Muscle layer of colon (tissue), 2 donors: Measurements from ENCODE around the gene DLGAP1.
"Not testable (repeated sequence)": the region's sequence is repeated elsewhere in the genome, so short reads cannot be mapped to it uniquely, and the experiment has no call there.

ENCODE experiments used
- H3K27ac ChIP-seq: one replicate; pipeline ENCODE4 v1.7.0; 2013; ENCODE audit warnings: low read depth, mild to moderate bottlenecking, low read length, moderate library complexity
- H3K27me3 ChIP-seq, 2 donors: one replicate each; pipeline ENCODE4 v1.7.0; 2013; ENCODE audit warnings: low read length in 2 of 2, mild to moderate bottlenecking in 2 of 2; ENCODE audit not compliant: insufficient read depth in 2 of 2, control insufficient read depth in 1 of 2
- H3K36me3 ChIP-seq: one replicate; pipeline ENCODE4 v1.7.0; 2013; ENCODE audit warnings: mild to moderate bottlenecking, low read length; ENCODE audit not compliant: insufficient read depth
- H3K4me1 ChIP-seq: one replicate; pipeline ENCODE4 v1.7.0; 2013; ENCODE audit warnings: mild to moderate bottlenecking, low read length; ENCODE audit not compliant: insufficient read depth
- H3K4me3 ChIP-seq, 2 donors: one replicate each; pipeline ENCODE4 v1.7.0; 2013; ENCODE audit warnings: low read length in 2 of 2, low read depth in 1 of 2, mild to moderate bottlenecking in 1 of 2, moderate library complexity in 1 of 2
- H3K9ac ChIP-seq: one replicate; pipeline ENCODE4 v1.7.0; 2013; ENCODE audit warnings: low read length
- H3K9me3 ChIP-seq: one replicate; pipeline ENCODE4 v1.7.0; 2013; ENCODE audit warnings: mild to moderate bottlenecking, low read length
- donor health status: abdominal sarcoma.
- donor health status: Adenocarcinoma of cecum.

Gene DLGAP1

GRCh38 chr18:3653851-3654441, 801.2 kb downstream of the DLGAP1 start:
- H3K27me3 ChIP-seq, result no peaks in the 10 kb centered on the region
- no peak overlapping the region for H3K9ac ChIP-seq
- H3K9me3 ChIP-seq, result no peaks in the 10 kb centered on the region
- H3K4me1 ChIP-seq, result no peaks in the 10 kb centered on the region
- H3K36me3 ChIP-seq, result no peaks in the 10 kb centered on the region
- no peak overlapping the region for H3K4me3 ChIP-seq
- no peak overlapping the region for H3K27ac ChIP-seq

GRCh38 chr18:3653263-3653850, 801.8 kb downstream of the DLGAP1 start:
- H3K9me3 ChIP-seq, result no peaks in the 10 kb centered on the region
- H3K36me3 ChIP-seq, result no peaks in the 10 kb centered on the region
- H3K27ac ChIP-seq, result no peak overlapping the region
- no peak overlapping the region for H3K4me3 ChIP-seq
- H3K9ac ChIP-seq, result no peak overlapping the region
- H3K27me3 ChIP-seq, result no peaks in the 10 kb centered on the region
- no peaks in the 10 kb centered on the region for H3K4me1 ChIP-seq

- Histone ChIP-seq H3K27me3 (no peaks in the 10 kb centered on the region), H3K27ac (no peak overlapping the region), H3K4me3 (no peak overlapping the region), H3K9ac (no peak overlapping the region), H3K36me3 (no peaks in the 10 kb centered on the region), H3K9me3 (no peaks in the 10 kb centered on the region), H3K4me1 (no peaks in the 10 kb centered on the region)
Observed at GRCh38 chr18:3652380-3653262, 802.5 kb downstream of the DLGAP1 start.

- H3K4me1 ChIP-seq, result no peaks in the 10 kb centered on the region
- no peak overlapping the region for H3K9ac ChIP-seq
- H3K27ac ChIP-seq, result no peak overlapping the region
- H3K9me3 ChIP-seq, result no peaks in the 10 kb centered on the region
- no peaks in the 10 kb centered on the region for H3K36me3 ChIP-seq
- H3K27me3 ChIP-seq, result no peaks in the 10 kb centered on the region
- no peak overlapping the region for H3K4me3 ChIP-seq
Observed at GRCh38 chr18:3651266-3651665, 803.8 kb downstream of the DLGAP1 start.

GRCh38 chr18:3650521-3651042, 804.5 kb downstream of the DLGAP1 start:
- H3K4me1 ChIP-seq, H3K27ac ChIP-seq, H3K9ac ChIP-seq, H3K36me3 ChIP-seq, H3K27me3 ChIP-seq, H3K4me3 ChIP-seq, H3K9me3 ChIP-seq: not testable (repeated sequence)

GRCh38 chr18:3649633-3650426, 805.3 kb downstream of the DLGAP1 start:
- no peaks in the 10 kb centered on the region for H3K4me1 ChIP-seq
- H3K4me3 ChIP-seq, result no peak overlapping the region
- no peaks in the 10 kb centered on the region for H3K9me3 ChIP-seq
- no peaks in the 10 kb centered on the region for H3K36me3 ChIP-seq
- no peaks in the 10 kb centered on the region for H3K27me3 ChIP-seq
- no peak overlapping the region for H3K27ac ChIP-seq
- H3K9ac ChIP-seq, result no peak overlapping the region

- Histone ChIP-seq H3K9ac (no peak overlapping the region), H3K36me3 (no peaks in the 10 kb centered on the region), H3K4me3 (no peak overlapping the region), H3K4me1 (no peaks in the 10 kb centered on the region), H3K27ac (no peak overlapping the region), H3K27me3 (no peaks in the 10 kb centered on the region), H3K9me3 (no peaks in the 10 kb centered on the region)
Observed at GRCh38 chr18:3649135-3649632, 805.9 kb downstream of the DLGAP1 start.

GRCh38 chr18:3648641-3649040, 806.5 kb downstream of the DLGAP1 start:
- H3K9ac ChIP-seq, result no peak overlapping the region
- no peaks in the 10 kb centered on the region for H3K36me3 ChIP-seq
- H3K4me3 ChIP-seq, result no peak overlapping the region
- no peaks in the 10 kb centered on the region for H3K4me1 ChIP-seq
- H3K27me3 ChIP-seq, result no peaks in the 10 kb centered on the region
- H3K27ac ChIP-seq, result no peak overlapping the region
- H3K9me3 ChIP-seq, result no peaks in the 10 kb centered on the region

GRCh38 chr18:3648200-3648599, 806.9 kb downstream of the DLGAP1 start:
- no peak overlapping the region for H3K27ac ChIP-seq
- H3K27me3 ChIP-seq, result no peaks in the 10 kb centered on the region
- H3K36me3 ChIP-seq, result no peaks in the 10 kb centered on the region
- no peak overlapping the region for H3K4me3 ChIP-seq
- no peak overlapping the region for H3K9ac ChIP-seq
- no peaks in the 10 kb centered on the region for H3K4me1 ChIP-seq
- H3K9me3 ChIP-seq, result no peaks in the 10 kb centered on the region

- Histone ChIP-seq H3K4me3 (no peak overlapping the region), H3K27ac (no peak overlapping the region), H3K27me3 (no peaks in the 10 kb centered on the region), H3K4me1 (no peaks in the 10 kb centered on the region), H3K36me3 (no peaks in the 10 kb centered on the region), H3K9me3 (no peaks in the 10 kb centered on the region), H3K9ac (no peak overlapping the region)
Observed at GRCh38 chr18:3647636-3648035, 807.5 kb downstream of the DLGAP1 start.
